B cell (primary cell): ENCODE data around the gene GLRA1. TPM values are rescaled to one million over a fixed set of nuclear protein-coding genes. Genes with fewer than 3 reads are reported as not detected.

Experiments used
- ATAC-seq: fragments of 200-7000 bp; cut with Tn5 transposase; one replicate; pipeline ENCODE4 v1.10.0; 2021; ENCODE audit warnings: low read depth, mild to moderate bottlenecking, moderate number of reproducible peaks, moderate library complexity
- CTCF ChIA-PET: fragments of 350-600 bp; sonication (Branson Sonifier 250); formaldehyde crosslinking; loops from one replicate; lab custom pipeline; 2021; ENCODE audit warnings: antibody characterized with exemption, inconsistent platforms; lab: Charles Lee
- POLR2A ChIA-PET: fragments of 350-600 bp; sonication (Branson Sonifier 250); formaldehyde crosslinking; loops from one replicate; lab custom pipeline; 2021; ENCODE audit warnings: antibody characterized with exemption; lab: Charles Lee
- DNase-seq: peaks from one replicate; pipeline ENCODE4 v3.0.0; 2013
- H2AFZ ChIP-seq: 2 replicates; pipeline ENCODE4 v1.6.1; 2012; ENCODE audit warnings: mild to moderate bottlenecking, low read depth, low read length; ENCODE audit not compliant: insufficient read depth, poor library complexity, severe bottlenecking
- H3K27ac ChIP-seq, 2 donors: 1 replicate in 1 of 2; 2 replicates in 1 of 2; pipeline ENCODE4 v1.5.1; 2012 to 2013; ENCODE audit warnings: low read length in 2 of 2, mild to moderate bottlenecking in 2 of 2, moderate library complexity in 1 of 2
- H3K27me3 ChIP-seq, 4 experiments: fragments of 200-600 bp in 1 of 4; sonication (generic) in 1 of 4; replicated peaks in 1 of 4; 1 replicate in 2 of 4; 2 replicates in 2 of 4; pipeline versions ENCODE4 v1.6.1 to v1.7.0; 2013 to 2016; ENCODE audit warnings: low read length in 3 of 4, mild to moderate bottlenecking in 2 of 4, mixed read lengths in 1 of 4, moderate library complexity in 1 of 4; ENCODE audit not compliant: insufficient read depth in 4 of 4, control insufficient read depth in 3 of 4; ENCODE audit errors: control extremely low read depth in 1 of 4
- H3K36me3 ChIP-seq, 2 experiments: replicated peaks in 1 of 2; 1 replicate in 1 of 2; 2 replicates in 1 of 2; pipeline versions ENCODE4 v1.6.1 to v1.7.1; 2013; ENCODE audit warnings: low read length in 1 of 2; ENCODE audit not compliant: insufficient read depth in 2 of 2, control insufficient read depth in 1 of 2; ENCODE audit errors: control extremely low read depth in 1 of 2, extremely low read depth in 1 of 2
- H3K4me1 ChIP-seq, 2 donors: fragments of 200-600 bp in 1 of 2; sonication (generic) in 1 of 2; 1 replicate in 1 of 2; 2 replicates in 1 of 2; pipeline versions ENCODE4 v1.5.1 to v1.6.1; 2013 to 2017; ENCODE audit warnings: low read length in 2 of 2; ENCODE audit not compliant: control insufficient read depth in 2 of 2, insufficient read depth in 2 of 2
- H3K4me2 ChIP-seq: replicated peaks from 2 replicates; pipeline ENCODE3; 2012; ENCODE audit warnings: mild to moderate bottlenecking, low read depth, low read length; ENCODE audit not compliant: poor library complexity, severe bottlenecking
- H3K4me3 ChIP-seq, 5 experiments: fragments of 200-600 bp in 1 of 5; sonication (generic) in 1 of 5; 1 replicate in 3 of 5; 2 replicates in 2 of 5; pipeline versions ENCODE4 v1.5.1 to v1.7.0; 2011 to 2016; ENCODE audit warnings: low read length in 4 of 5, mild to moderate bottlenecking in 4 of 5, low read depth in 2 of 5, control low read depth in 1 of 5, moderate library complexity in 1 of 5; ENCODE audit not compliant: insufficient read depth in 1 of 5; ENCODE audit errors: control extremely low read depth in 1 of 5, extremely low read depth in 1 of 5
- H3K79me2 ChIP-seq: fragments of 200-600 bp; sonication (generic); one replicate; pipeline ENCODE4 v1.6.0; 2016; ENCODE audit warnings: low read length; ENCODE audit not compliant: control insufficient read depth, insufficient read depth
- H3K9ac ChIP-seq: fragments of 200-600 bp; sonication (generic); 2 replicates; pipeline ENCODE4 v1.6.1; 2017; ENCODE audit warnings: mild to moderate bottlenecking, low read length, moderate library complexity
- H3K9me3 ChIP-seq, 3 donors: one replicate each; pipeline versions ENCODE4 v1.6.1 to v1.7.1; 2013; ENCODE audit warnings: low read length in 2 of 3; ENCODE audit not compliant: control insufficient read depth in 2 of 3, insufficient read depth in 1 of 3; ENCODE audit errors: control extremely low read depth in 1 of 3
- H4K20me1 ChIP-seq: 2 replicates; pipeline ENCODE4 v1.6.0; 2012; ENCODE audit warnings: mild to moderate bottlenecking, low read length; ENCODE audit not compliant: insufficient read depth, control insufficient read depth, poor library complexity, severe bottlenecking
- H3K27ac Mint-ChIP-seq: one replicate; pipeline ENCODE4 v1.8.0; 2021; ENCODE audit warnings: mixed read lengths
- H3K27me3 Mint-ChIP-seq: one replicate; pipeline ENCODE4 v1.8.0; 2021; ENCODE audit warnings: mixed read lengths
- H3K4me1 Mint-ChIP-seq: one replicate; pipeline ENCODE4 v1.8.0; 2021; ENCODE audit warnings: mixed read lengths
- H3K4me3 Mint-ChIP-seq: one replicate; pipeline ENCODE4 v1.8.0; 2021; ENCODE audit warnings: mixed read lengths
- H3K9me3 Mint-ChIP-seq: one replicate; pipeline ENCODE4 v1.8.0; 2022; ENCODE audit warnings: mixed read lengths; ENCODE audit not compliant: insufficient read depth
- EZH2 ChIP-seq: IDR thresholded peaks from 2 replicates; pipeline ENCODE4 v1.6.1; 2012; ENCODE audit warnings: borderline replicate concordance, low read depth, mild to moderate bottlenecking, moderate library complexity, low read length; ENCODE audit not compliant: insufficient read depth, poor library complexity, severe bottlenecking
- WGBS: methylation state at CpG from one replicate; pipeline ENCODE4 v1.1.5; 2013; ENCODE audit warnings: missing lambda C conversion rate; ENCODE audit not compliant: insufficient coverage; 5-methylcytosine and 5-hydroxymethylcytosine counted together
- intact Hi-C: fragments of 100-400 bp; cut with micrococcal nuclease; formaldehyde crosslinking; loops from one replicate; pipeline ENCODE4 v1.10.0; 2022
- polyA plus RNA-seq: library from polyadenylated mRNA; depleted of rRNA; stranded (reverse); fragments of >200 nt; gene quantifications from 2 replicates; pipeline ENCODE4 v1.2.3, GENCODE V29; 2012
- total RNA-seq, 2 donors: library from RNA; stranded (reverse); fragments of 120-200 nt in 1 of 2; gene quantifications; 1 replicate in 1 of 2; 2 replicates in 1 of 2; pipeline versions ENCODE4 v1.2.3 to v1.2.4, GENCODE V29; 2013 to 2022
- TF ChIP-seq, protein P1 (sequence below): fragments of 200-600 bp; IDR thresholded peaks from one replicate; pipeline ENCODE4 v1.8.0; 2022; ENCODE audit warnings: antibody characterized with exemption, mild to moderate bottlenecking

GLRA1 gene
- total and polyA plus RNA-seq, 2 donors (not counting 1 experiment from before 2014, with no cell fraction given): not detected

DNA sequence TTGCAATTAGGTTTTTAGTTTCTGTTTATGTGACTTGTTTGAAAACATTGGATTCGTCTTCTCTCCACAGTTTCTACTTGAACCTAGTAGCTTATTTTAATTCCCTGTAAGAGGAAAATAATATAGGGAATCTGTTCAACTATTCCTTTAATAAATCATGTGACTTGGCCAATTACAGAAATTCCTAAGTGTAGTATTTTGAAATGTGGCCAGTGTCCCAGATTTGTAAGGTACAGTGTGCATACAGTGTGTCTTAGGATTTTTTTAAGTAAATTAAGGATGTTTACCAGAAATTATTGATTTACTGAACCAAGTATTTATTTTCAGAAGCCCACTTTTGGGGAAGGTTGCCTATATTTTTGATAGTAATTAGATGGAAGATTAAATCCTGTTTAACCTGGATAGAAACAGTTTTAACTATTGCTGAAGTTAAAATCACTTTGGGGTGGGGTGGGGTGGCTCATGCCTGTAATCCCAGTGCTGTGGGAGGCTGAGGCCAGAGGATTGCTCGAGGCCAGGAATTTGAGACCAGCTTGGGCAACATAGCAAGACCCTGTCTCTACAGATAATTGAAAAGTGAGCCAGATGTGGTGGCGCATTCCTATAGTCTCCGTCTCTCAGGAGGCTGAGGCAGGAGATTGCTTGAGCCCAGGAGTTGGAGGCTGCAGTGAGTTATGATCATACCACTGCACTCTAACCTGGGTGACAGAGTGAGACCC, 116.0 kb downstream of the GLRA1 start:
- Histone ChIP-seq H3K27me3 (no peaks in the 10 kb centered on the region), H3K4me1 (no peaks in the 10 kb centered on the region), H3K4me2 (no peak overlapping the region), H3K27ac (no peak overlapping the region), H3K36me3 (peaks cover 5 to 64% of the 10 kb centered on the region in 2 experiments), H4K20me1 (peaks cover 9% of the 10 kb centered on the region), H3K9ac (no peak overlapping the region), H3K4me3 (no peak overlapping the region), H3K79me2 (no peaks in the 10 kb centered on the region), H2AFZ (no peak overlapping the region), H3K9me3 (no peaks in the 10 kb centered on the region)
- CTCF ChIA-PET: interaction anchor here (0.9 kb wide), 1 partner anchor 27 kb away, joined by 3 read pairs; no protein-coding TSS in a partner anchor
- Mint-ChIP-seq H3K27ac (no peak overlapping the region), H3K4me1 (peaks cover 2% of the 10 kb centered on the region), H3K4me3 (no peak overlapping the region), H3K27me3 (no peaks in the 10 kb centered on the region), H3K9me3 (no peaks in the 10 kb centered on the region)
- POLR2A ChIA-PET: no interaction called here
- intact Hi-C loops: no loop called here
- WGBS: 100% methylated on average over 1 of the region's 4 CpGs
- DNase-seq: no peak
- ATAC-seq: no peak
- TF ChIP-seq EZH2: no peak

DNA sequence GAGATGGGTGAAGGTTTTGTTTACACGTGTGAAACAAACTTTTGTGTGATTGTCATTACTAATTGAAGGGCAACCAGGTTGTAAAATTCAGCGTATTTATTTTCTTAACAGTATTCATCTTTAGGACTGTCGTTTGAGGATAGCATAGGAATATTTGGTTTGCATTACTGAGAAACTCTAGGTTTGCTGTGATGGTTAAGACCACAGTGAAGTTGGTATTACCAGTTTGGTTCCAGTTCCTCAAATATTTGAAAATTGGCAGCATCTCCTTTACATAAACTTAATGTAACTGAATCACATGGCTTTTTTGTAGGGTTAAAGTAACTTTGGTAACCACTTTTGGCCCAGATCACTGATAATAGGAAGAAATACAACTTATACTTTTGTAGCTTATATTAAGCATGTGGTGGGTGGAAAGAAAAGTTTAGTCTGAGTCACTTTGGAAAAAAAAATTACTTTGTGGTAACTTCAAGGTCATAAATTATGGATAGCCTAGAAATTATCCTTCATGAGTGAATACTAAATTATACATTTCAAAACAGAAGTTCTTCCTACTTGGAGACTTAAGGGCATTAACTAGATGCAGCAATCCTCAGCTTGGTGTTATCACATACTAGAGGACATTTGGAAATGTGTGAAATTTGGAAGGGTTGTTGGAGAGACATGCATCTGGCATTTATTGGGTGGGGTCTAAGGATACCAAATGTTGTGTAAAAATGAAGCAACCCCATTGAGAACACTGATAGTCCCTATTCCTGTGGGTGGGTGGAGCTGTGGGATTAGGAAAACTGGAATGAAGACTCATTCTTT, 119.0 kb downstream of the GLRA1 start:
- ChIA-PET POLR2A (no interaction called here), CTCF (no interaction called here)
- Histone ChIP-seq H3K27me3 (no peaks in the 10 kb centered on the region), H3K4me2 (no peak overlapping the region), H3K9me3 (no peaks in the 10 kb centered on the region), H3K36me3 (peaks cover 3 to 71% of the 10 kb centered on the region in 2 experiments), H3K79me2 (no peaks in the 10 kb centered on the region), H3K27ac (no peak overlapping the region), H3K4me3 (no peak overlapping the region), H3K9ac (no peak overlapping the region), H3K4me1 (no peaks in the 10 kb centered on the region), H4K20me1 (peaks cover 9% of the 10 kb centered on the region), H2AFZ (no peak overlapping the region)
- DNase-seq (no peak), ATAC-seq (no peak)
- WGBS: no CpG with 5 or more reads among the region's 3 CpGs
- Mint-ChIP-seq H3K9me3 (no peaks in the 10 kb centered on the region), H3K4me3 (no peak overlapping the region), H3K4me1 (peaks cover 2% of the 10 kb centered on the region), H3K27me3 (no peaks in the 10 kb centered on the region), H3K27ac (no peak overlapping the region)
- no peak for TF ChIP-seq EZH2
- TF ChIP-seq, protein P1, sequence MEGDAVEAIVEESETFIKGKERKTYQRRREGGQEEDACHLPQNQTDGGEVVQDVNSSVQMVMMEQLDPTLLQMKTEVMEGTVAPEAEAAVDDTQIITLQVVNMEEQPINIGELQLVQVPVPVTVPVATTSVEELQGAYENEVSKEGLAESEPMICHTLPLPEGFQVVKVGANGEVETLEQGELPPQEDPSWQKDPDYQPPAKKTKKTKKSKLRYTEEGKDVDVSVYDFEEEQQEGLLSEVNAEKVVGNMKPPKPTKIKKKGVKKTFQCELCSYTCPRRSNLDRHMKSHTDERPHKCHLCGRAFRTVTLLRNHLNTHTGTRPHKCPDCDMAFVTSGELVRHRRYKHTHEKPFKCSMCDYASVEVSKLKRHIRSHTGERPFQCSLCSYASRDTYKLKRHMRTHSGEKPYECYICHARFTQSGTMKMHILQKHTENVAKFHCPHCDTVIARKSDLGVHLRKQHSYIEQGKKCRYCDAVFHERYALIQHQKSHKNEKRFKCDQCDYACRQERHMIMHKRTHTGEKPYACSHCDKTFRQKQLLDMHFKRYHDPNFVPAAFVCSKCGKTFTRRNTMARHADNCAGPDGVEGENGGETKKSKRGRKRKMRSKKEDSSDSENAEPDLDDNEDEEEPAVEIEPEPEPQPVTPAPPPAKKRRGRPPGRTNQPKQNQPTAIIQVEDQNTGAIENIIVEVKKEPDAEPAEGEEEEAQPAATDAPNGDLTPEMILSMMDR: no peak
- intact Hi-C loops: no loop called here
